NCI-H2196 treated with DMSO at 0.1 percent for 48 hours (cell line): ENCODE measurements around the gene STRN4.
A peak's percentile ranks its signal among the peaks of the same experiment; 100 is the strongest.
"Not testable (repeated sequence)": the region's sequence is repeated elsewhere in the genome, so short reads cannot be mapped to it uniquely, and the experiment has no call there.

Experiments
- DNase-seq: peaks from one replicate; lab custom pipeline; 2025; ENCODE audit not compliant: unreplicated experiment; lab: John Stamatoyannopoulos, UW

The STRN4 gene

GRCh38 chr19:46746281-46747057, at the start of gene STRN4:
STRN4 (minus strand) TSS chr19:46746450; CDS start chr19:46746430, 20 bp downstream.
- peak; percentile 29 for DNase-seq

GRCh38 chr19:46791944-46792343, 45.7 kb upstream of the STRN4 start:
- DNase-seq = no peak

GRCh38 chr19:46789371-46789770, 43.1 kb upstream of the STRN4 start:
- no peak for DNase-seq

- no peak for DNase-seq
These were observed 42.7 kb upstream of the STRN4 start for GRCh38 chr19:46788968-46789338.

- DNase-seq = peak; percentile 97
These were observed 42.2 kb upstream of the STRN4 start, which contains the start of gene SLC1A5 for GRCh38 chr19:46788262-46788967. SLC1A5 (minus strand) TSS chr19:46788594; CDS start chr19:46787965, 629 bp downstream.

GRCh38 chr19:46787331-46788261, 41.3 kb upstream of the STRN4 start:
- no peak for DNase-seq

GRCh38 chr19:46787040-46787330, 40.7 kb upstream of the STRN4 start:
- no peak for DNase-seq

- DNase-seq = no peak
These were observed 40.2 kb upstream of the STRN4 start for GRCh38 chr19:46786236-46787039.

- DNase-seq = no peak
These were observed 39.7 kb upstream of the STRN4 start for GRCh38 chr19:46785980-46786235.

- no peak for DNase-seq
These were observed 39.1 kb upstream of the STRN4 start for GRCh38 chr19:46785054-46785979.

GRCh38 chr19:46784262-46785053, 38.2 kb upstream of the STRN4 start:
- peak; percentile 66 for DNase-seq

GRCh38 chr19:46783670-46784069, 37.4 kb upstream of the STRN4 start:
- DNase-seq = peak; percentile 27

- no peak for DNase-seq
These were observed 36.2 kb upstream of the STRN4 start for GRCh38 chr19:46782355-46783019.

- not testable (repeated sequence) for DNase-seq
These were observed 31.9 kb upstream of the STRN4 start for GRCh38 chr19:46777956-46778645.

- DNase-seq = no peak
These were observed 31.0 kb upstream of the STRN4 start for GRCh38 chr19:46776927-46777911.

- no peak for DNase-seq
These were observed 29.5 kb upstream of the STRN4 start for GRCh38 chr19:46775642-46776258.
